ENCODE data around the gene PLCB1. TPM values are rescaled to one million over a fixed set of nuclear protein-coding genes. Genes with fewer than 3 reads are reported as not detected.

PLCB1 gene
- total RNA-seq, 1 donor, result 13.4 TPM

- Histone ChIP-seq H2AFZ (ENCODE audit: low read length) (no peak overlapping the region), H3K36me3 (ENCODE audit: insufficient read depth, low read length) (no peaks in the 10 kb centered on the region), H4K20me1 (ENCODE audit: insufficient read depth, low read length) (no peaks in the 10 kb centered on the region), H3K79me2 (ENCODE audit: insufficient read depth, low read length) (no peaks in the 10 kb centered on the region), H3K27me3 (ENCODE audit: insufficient read depth, low read length) (no peaks in the 10 kb centered on the region), H3K9me3 (ENCODE audit: low read depth, low read length) (no peaks in the 10 kb centered on the region), H3K4me3 (ENCODE audit: insufficient read depth, low read length) (no peak overlapping the region), H3K4me1 (ENCODE audit: insufficient read depth, low read length) (peaks cover 3% of the 10 kb centered on the region), H3K4me2 (ENCODE audit: insufficient read depth, low read length) (no peak overlapping the region), H3K27ac (ENCODE audit: low read depth, low read length) (no peak overlapping the region)
- DNase-seq (ENCODE audit: insufficient read length, low spot score, missing footprints), result no peak
- no peak for TF ChIP-seq CTCF (IDR thresholded peaks at IDR 0.05; ENCODE audit: extremely low read depth, low read depth, low read length)
Measured at GRCh38 chr20:8547035-8547650, 415.1 kb downstream of the PLCB1 start.

- Histone ChIP-seq H3K79me2 (ENCODE audit: insufficient read depth, low read length) (no peaks in the 10 kb centered on the region), H3K4me1 (ENCODE audit: insufficient read depth, low read length) (peaks cover 3% of the 10 kb centered on the region), H3K4me3 (ENCODE audit: insufficient read depth, low read length) (no peak overlapping the region), H3K27me3 (ENCODE audit: insufficient read depth, low read length) (no peaks in the 10 kb centered on the region), H2AFZ (ENCODE audit: low read length) (no peak overlapping the region), H3K36me3 (ENCODE audit: insufficient read depth, low read length) (no peaks in the 10 kb centered on the region), H3K9me3 (ENCODE audit: low read depth, low read length) (no peaks in the 10 kb centered on the region), H4K20me1 (ENCODE audit: insufficient read depth, low read length) (no peaks in the 10 kb centered on the region), H3K27ac (ENCODE audit: low read depth, low read length) (no peak overlapping the region), H3K4me2 (ENCODE audit: insufficient read depth, low read length) (no peak overlapping the region)
- no peak for TF ChIP-seq CTCF (IDR thresholded peaks at IDR 0.05; ENCODE audit: extremely low read depth, low read depth, low read length)
- DNase-seq (ENCODE audit: insufficient read length, low spot score, missing footprints), result no peak
Measured at GRCh38 chr20:8547968-8548588, 416.0 kb downstream of the PLCB1 start.

- Histone ChIP-seq H3K27ac (ENCODE audit: low read depth, low read length) (no peak overlapping the region), H3K4me3 (ENCODE audit: insufficient read depth, low read length) (no peak overlapping the region), H3K9me3 (ENCODE audit: low read depth, low read length) (no peaks in the 10 kb centered on the region), H3K4me2 (ENCODE audit: insufficient read depth, low read length) (no peak overlapping the region), H3K36me3 (ENCODE audit: insufficient read depth, low read length) (no peaks in the 10 kb centered on the region), H2AFZ (ENCODE audit: low read length) (no peak overlapping the region), H3K79me2 (ENCODE audit: insufficient read depth, low read length) (no peaks in the 10 kb centered on the region), H4K20me1 (ENCODE audit: insufficient read depth, low read length) (no peaks in the 10 kb centered on the region), H3K4me1 (ENCODE audit: insufficient read depth, low read length) (peaks cover 3% of the 10 kb centered on the region), H3K27me3 (ENCODE audit: insufficient read depth, low read length) (no peaks in the 10 kb centered on the region)
- no peak for DNase-seq (ENCODE audit: insufficient read length, low spot score, missing footprints)
- no peak for TF ChIP-seq CTCF (IDR thresholded peaks at IDR 0.05; ENCODE audit: extremely low read depth, low read depth, low read length)
Measured at GRCh38 chr20:8549192-8549591, 417.1 kb downstream of the PLCB1 start.

- Histone ChIP-seq H3K4me2 (ENCODE audit: insufficient read depth, low read length) (peak overlapping the region; percentile 20), H4K20me1 (ENCODE audit: insufficient read depth, low read length) (no peaks in the 10 kb centered on the region), H2AFZ (ENCODE audit: low read length) (no peak overlapping the region), H3K27ac (ENCODE audit: low read depth, low read length) (peak overlapping the region; percentile 55), H3K36me3 (ENCODE audit: insufficient read depth, low read length) (no peaks in the 10 kb centered on the region), H3K4me3 (ENCODE audit: insufficient read depth, low read length) (no peak overlapping the region), H3K27me3 (ENCODE audit: insufficient read depth, low read length) (no peaks in the 10 kb centered on the region), H3K79me2 (ENCODE audit: insufficient read depth, low read length) (no peaks in the 10 kb centered on the region), H3K9me3 (ENCODE audit: low read depth, low read length) (peaks cover 3% of the 10 kb centered on the region), H3K4me1 (ENCODE audit: insufficient read depth, low read length) (peaks cover 7% of the 10 kb centered on the region)
- TF ChIP-seq CTCF (IDR thresholded peaks at IDR 0.05; ENCODE audit: extremely low read depth, low read depth, low read length), result no peak
- DNase-seq (ENCODE audit: insufficient read length, low spot score, missing footprints), result no peak
Measured at GRCh38 chr20:8557711-8558110, 425.6 kb downstream of the PLCB1 start.
